NT2/D1 (cell line): ENCODE data around the gene CTNS.

Source experiments
- DNase-seq: peaks from one replicate; pipeline ENCODE4 v3.0.0-alpha.2; 2011; ENCODE audit warnings: low read depth, low spot score
- H3K27me3 ChIP-seq: 2 replicates; pipeline ENCODE4 v1.6.0; 2011; ENCODE audit warnings: mild to moderate bottlenecking; ENCODE audit not compliant: insufficient read length, insufficient read depth
- H3K36me3 ChIP-seq: 2 replicates; pipeline ENCODE4 v1.6.1; 2011; ENCODE audit warnings: mild to moderate bottlenecking, low read length, mixed read lengths; ENCODE audit not compliant: insufficient read depth, insufficient read length
- H3K4me1 ChIP-seq: 2 replicates; pipeline ENCODE4 v1.5.1; 2011; ENCODE audit not compliant: insufficient read depth, insufficient read length
- H3K4me3 ChIP-seq: 2 replicates; pipeline ENCODE4 v1.5.1; 2011; ENCODE audit warnings: low read depth; ENCODE audit not compliant: insufficient read length
- H3K9ac ChIP-seq: 2 replicates; pipeline ENCODE4 v1.6.0; 2011; ENCODE audit warnings: low read depth; ENCODE audit not compliant: insufficient read length
- H3K9me3 ChIP-seq: 2 replicates; pipeline ENCODE4 v1.5.1; 2011; ENCODE audit warnings: mild to moderate bottlenecking, low read length; ENCODE audit not compliant: insufficient read depth
- SUZ12 ChIP-seq: IDR thresholded peaks from 2 replicates; pipeline ENCODE4 v1.6.1; 2011; ENCODE audit not compliant: insufficient read length, insufficient read depth; ENCODE audit errors: extremely low read depth
- YY1 ChIP-seq: IDR thresholded peaks from 2 replicates; pipeline ENCODE4 v1.6.1; 2011; ENCODE audit not compliant: insufficient read length, insufficient read depth
- ZNF274 ChIP-seq: IDR thresholded peaks from 2 replicates; pipeline ENCODE4 v1.6.1; 2011; ENCODE audit warnings: mild to moderate bottlenecking, low read depth, low read length

CTNS gene

GRCh38 chr17:3681057-3681456 is 44.5 kb downstream of the CTNS start:
- Histone ChIP-seq H3K9ac (no peak overlapping the region), H3K9me3 (no peaks in the 10 kb centered on the region), H3K4me3 (no peak overlapping the region), H3K27me3 (no peaks in the 10 kb centered on the region), H3K36me3 (no peaks in the 10 kb centered on the region), H3K4me1 (peaks cover 10% of the 10 kb centered on the region)
- no peak for TF ChIP-seq SUZ12
- TF ChIP-seq ZNF274, result no peak
- no peak for TF ChIP-seq YY1
- no peak for DNase-seq

GRCh38 chr17:3681565-3681964 is 45.0 kb downstream of the CTNS start:
- no peaks in the 10 kb centered on the region for H3K36me3 ChIP-seq
- H3K9me3 ChIP-seq, result no peaks in the 10 kb centered on the region
- TF ChIP-seq YY1 (no peak), SUZ12 (no peak), ZNF274 (no peak)
- no peak for DNase-seq
- no peak overlapping the region for H3K9ac ChIP-seq
- peaks cover 10% of the 10 kb centered on the region for H3K4me1 ChIP-seq
- H3K27me3 ChIP-seq, result no peaks in the 10 kb centered on the region
- H3K4me3 ChIP-seq, result no peak overlapping the region

GRCh38 chr17:3682033-3682432 is 45.5 kb downstream of the CTNS start:
- TF ChIP-seq ZNF274 (no peak), SUZ12 (no peak), YY1 (no peak)
- H3K4me3 ChIP-seq, result no peak overlapping the region
- H3K9ac ChIP-seq, result no peak overlapping the region
- no peaks in the 10 kb centered on the region for H3K27me3 ChIP-seq
- DNase-seq, result no peak
- no peaks in the 10 kb centered on the region for H3K9me3 ChIP-seq
- H3K4me1 ChIP-seq, result peaks cover 10% of the 10 kb centered on the region
- no peaks in the 10 kb centered on the region for H3K36me3 ChIP-seq

- Histone ChIP-seq H3K4me3 (no peak overlapping the region), H3K27me3 (no peaks in the 10 kb centered on the region), H3K36me3 (no peaks in the 10 kb centered on the region), H3K9me3 (no peaks in the 10 kb centered on the region), H3K9ac (no peak overlapping the region), H3K4me1 (peaks cover 11% of the 10 kb centered on the region)
- no peak for DNase-seq
- TF ChIP-seq SUZ12, result no peak
- no peak for TF ChIP-seq ZNF274
- TF ChIP-seq YY1, result no peak
Observed at GRCh38 chr17:3683054-3683511, 46.5 kb downstream of the CTNS start.

- Histone ChIP-seq H3K27me3 (no peaks in the 10 kb centered on the region), H3K4me1 (peaks cover 16% of the 10 kb centered on the region), H3K4me3 (no peak overlapping the region), H3K36me3 (no peaks in the 10 kb centered on the region), H3K9ac (no peak overlapping the region), H3K9me3 (no peaks in the 10 kb centered on the region)
- TF ChIP-seq SUZ12 (no peak), ZNF274 (no peak), YY1 (no peak)
- no peak for DNase-seq
Observed at GRCh38 chr17:3685174-3685573, 48.6 kb downstream of the CTNS start.

GRCh38 chr17:3688027-3688553 is 51.5 kb downstream of the CTNS start:
- no peak for DNase-seq
- H3K9me3 ChIP-seq, result no peaks in the 10 kb centered on the region
- no peak overlapping the region for H3K4me3 ChIP-seq
- TF ChIP-seq YY1, result no peak
- TF ChIP-seq SUZ12, result no peak
- TF ChIP-seq ZNF274, result no peak
- no peaks in the 10 kb centered on the region for H3K27me3 ChIP-seq
- H3K4me1 ChIP-seq, result peaks cover 18% of the 10 kb centered on the region
- H3K9ac ChIP-seq, result peak overlapping the region; percentile 21
- H3K36me3 ChIP-seq, result no peaks in the 10 kb centered on the region

GRCh38 chr17:3688852-3689261 is 52.3 kb downstream of the CTNS start:
- no peak for DNase-seq
- no peak for TF ChIP-seq YY1
- TF ChIP-seq SUZ12, result no peak
- no peak for TF ChIP-seq ZNF274
- H3K36me3 ChIP-seq, result no peaks in the 10 kb centered on the region
- H3K4me3 ChIP-seq, result no peak overlapping the region
- H3K9me3 ChIP-seq, result no peaks in the 10 kb centered on the region
- H3K9ac ChIP-seq, result no peak overlapping the region
- peaks cover 18% of the 10 kb centered on the region for H3K4me1 ChIP-seq
- H3K27me3 ChIP-seq, result peaks cover 2% of the 10 kb centered on the region
